IPS-11a (cell line): Measurements from ENCODE around the gene TRPC4.

Experiments
- H3K4me3 ChIP-seq: one replicate; pipeline ENCODE4 v1.5.1; 2013; ENCODE audit warnings: low read depth, low read length, control low read depth

The TRPC4 gene

DNA sequence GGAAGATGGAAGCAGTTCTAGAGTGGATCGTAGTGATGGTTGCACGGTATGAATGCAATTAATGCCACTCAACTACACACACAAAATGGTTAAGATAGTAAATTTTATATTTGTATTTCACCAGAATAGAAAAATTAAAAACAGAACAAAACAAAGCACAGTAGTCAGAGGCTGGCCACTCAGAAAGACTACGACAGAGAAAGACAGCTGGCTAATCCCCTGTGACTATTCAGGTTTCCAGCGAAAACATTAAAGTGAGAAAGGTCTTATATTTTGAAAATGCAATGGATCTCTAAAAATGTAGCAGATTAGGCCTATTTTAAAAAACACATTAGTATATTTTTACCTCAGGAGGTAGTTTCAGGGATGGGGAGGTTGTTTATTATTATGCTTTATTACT, 139.7 kb downstream of the TRPC4 start:
- no peak overlapping the region for H3K4me3 ChIP-seq

GRCh38 chr13:37716420-37717195, 153.0 kb downstream of the TRPC4 start:
- no peak overlapping the region for H3K4me3 ChIP-seq

GRCh38 chr13:37715606-37716015, 154.0 kb downstream of the TRPC4 start:
- no peak overlapping the region for H3K4me3 ChIP-seq

DNA sequence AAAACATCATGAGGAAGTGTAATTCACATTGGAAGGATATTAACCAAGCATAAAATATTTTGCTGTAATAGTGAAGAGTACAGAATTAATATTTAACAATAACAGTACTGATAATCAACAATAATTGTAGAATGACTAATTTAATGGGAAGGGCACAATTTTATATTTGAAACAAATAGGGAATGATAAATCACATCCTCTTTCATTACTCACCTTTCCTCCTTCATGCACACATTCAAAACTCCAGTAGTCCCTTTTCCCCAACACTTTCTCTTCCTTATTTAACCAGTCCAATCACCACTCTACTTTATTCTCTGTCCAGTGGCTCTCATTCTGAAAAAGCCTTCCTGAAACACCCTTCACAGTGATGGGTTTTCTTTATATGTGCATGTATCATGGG, 160.3 kb downstream of the TRPC4 start:
- H3K4me3 ChIP-seq: no peak overlapping the region

- H3K4me3 ChIP-seq: no peak overlapping the region
Measured at GRCh38 chr13:37707739-37708500, 161.7 kb downstream of the TRPC4 start.

- no peak overlapping the region for H3K4me3 ChIP-seq
Measured at GRCh38 chr13:37706041-37706440, 163.5 kb downstream of the TRPC4 start.

GRCh38 chr13:37701972-37702371, 167.6 kb downstream of the TRPC4 start:
- H3K4me3 ChIP-seq: no peak overlapping the region

GRCh38 chr13:37701306-37701705, 168.3 kb downstream of the TRPC4 start:
- H3K4me3 ChIP-seq: no peak overlapping the region

GRCh38 chr13:37700887-37701286, 168.7 kb downstream of the TRPC4 start:
- H3K4me3 ChIP-seq: no peak overlapping the region

- no peak overlapping the region for H3K4me3 ChIP-seq
Measured at GRCh38 chr13:37695200-37695599, 174.4 kb downstream of the TRPC4 start.

DNA sequence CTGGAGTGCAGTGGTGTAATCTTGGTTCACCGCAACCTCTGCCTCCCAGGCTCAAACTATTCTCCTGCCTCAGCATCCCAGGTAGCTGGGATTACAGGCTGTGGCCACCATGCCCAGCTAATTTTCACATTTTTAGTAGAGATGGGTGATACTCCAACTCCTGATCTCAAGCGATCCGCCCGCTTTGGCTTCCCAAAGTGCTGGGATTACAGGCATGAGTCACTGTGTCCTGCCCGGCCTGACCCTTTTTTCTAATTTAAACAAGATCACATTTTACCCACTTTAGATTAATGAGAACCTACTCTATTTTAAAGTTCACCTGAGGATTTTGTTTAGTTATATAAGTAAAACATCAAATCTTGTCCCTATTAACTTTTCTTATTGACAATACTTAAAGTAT, 179.2 kb downstream of the TRPC4 start:
- no peak overlapping the region for H3K4me3 ChIP-seq

GRCh38 chr13:37686501-37686900, 183.1 kb downstream of the TRPC4 start:
- H3K4me3 ChIP-seq: no peak overlapping the region

DNA sequence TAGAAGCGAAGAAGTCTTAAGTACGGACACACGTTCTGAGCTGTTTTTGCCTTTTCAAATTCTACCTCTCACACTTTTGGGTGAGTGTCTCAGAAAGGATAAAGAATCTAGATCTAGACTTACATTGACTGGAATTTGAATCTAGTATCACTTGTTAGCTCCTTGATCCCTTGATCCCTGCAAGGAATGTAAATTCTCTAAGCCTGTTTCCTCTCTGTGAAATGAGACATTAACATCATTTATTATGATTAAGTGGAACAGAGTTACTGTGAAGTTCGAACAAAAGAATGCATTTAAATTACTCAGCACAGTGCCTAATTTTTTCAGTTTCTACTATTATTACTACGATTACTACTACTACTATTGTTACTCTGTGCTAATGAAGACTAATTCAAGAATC, 184.4 kb downstream of the TRPC4 start:
- H3K4me3 ChIP-seq: no peak overlapping the region

DNA sequence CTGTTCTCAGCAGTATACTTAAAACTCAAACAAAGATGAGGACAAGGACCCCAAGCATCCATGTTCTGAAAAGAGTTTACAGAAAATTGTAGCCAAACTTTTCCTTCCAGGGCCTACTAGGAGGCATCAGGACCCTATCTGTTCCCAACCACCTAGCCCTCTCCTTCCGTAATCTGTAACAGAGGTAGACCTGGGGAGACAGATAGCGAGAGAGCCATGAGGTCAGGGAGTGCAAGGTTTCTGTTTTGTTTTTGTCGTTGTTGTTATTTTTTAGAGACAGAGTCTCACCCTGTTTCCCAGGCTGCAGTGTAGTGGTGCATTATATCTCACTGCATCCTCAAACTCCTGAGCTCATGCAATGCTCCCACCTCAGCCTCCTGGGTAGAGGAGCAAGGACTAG, 187.1 kb downstream of the TRPC4 start:
- no peak overlapping the region for H3K4me3 ChIP-seq

DNA sequence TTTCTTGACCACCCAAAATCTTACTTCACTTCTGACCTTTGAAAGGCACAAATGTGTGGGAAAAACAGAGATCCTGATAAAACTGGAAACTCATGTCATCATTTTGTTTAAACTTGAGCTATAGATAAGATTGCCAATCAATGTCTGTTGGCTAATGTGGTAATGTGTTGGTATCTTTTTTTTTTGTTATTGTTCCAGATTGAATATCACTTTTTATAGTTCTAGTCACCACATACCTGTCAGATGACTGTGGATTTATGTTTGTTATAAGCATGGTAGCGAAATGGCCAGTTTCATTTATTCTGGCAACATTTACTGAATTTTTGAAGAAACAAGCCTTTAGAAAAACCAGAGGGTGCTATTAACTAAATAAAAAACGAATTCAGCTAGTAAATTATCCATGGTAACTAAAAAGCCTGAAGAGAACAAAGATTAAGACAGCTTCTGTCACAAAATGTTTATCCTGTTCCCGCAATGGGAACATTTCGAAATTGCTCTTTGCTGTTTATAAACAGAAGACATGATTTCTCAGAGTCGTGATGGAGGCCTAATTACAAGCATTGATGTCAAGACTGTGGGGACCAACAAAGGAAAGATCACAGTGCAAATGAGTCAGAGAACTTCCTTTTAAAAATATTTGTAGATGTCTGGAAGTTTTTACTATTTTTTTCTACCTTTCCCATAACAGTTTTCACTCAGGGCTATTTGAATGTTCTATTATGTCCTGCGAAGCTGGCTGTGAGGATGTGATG, 188.1 kb downstream of the TRPC4 start:
- no peak overlapping the region for H3K4me3 ChIP-seq

GRCh38 chr13:37680137-37680536, 189.4 kb downstream of the TRPC4 start:
- no peak overlapping the region for H3K4me3 ChIP-seq

DNA sequence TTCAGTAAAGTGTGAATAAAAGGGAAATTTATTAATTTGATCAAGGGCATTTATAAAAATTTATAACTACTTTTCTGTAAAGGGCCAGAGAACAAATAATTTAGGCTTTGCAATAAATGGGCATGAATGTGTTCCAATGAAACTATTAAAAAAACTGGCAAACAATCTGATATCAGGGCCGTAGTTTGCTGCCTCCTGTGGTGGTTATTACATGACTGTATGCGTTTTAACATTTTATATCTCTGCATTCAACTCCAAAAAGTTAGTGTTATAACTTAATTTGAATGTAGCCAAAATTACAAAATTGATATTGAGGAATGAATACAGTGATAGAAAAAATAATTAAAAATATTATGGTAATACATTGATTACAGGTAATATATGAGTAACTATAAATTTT, 190.5 kb downstream of the TRPC4 start:
- no peak overlapping the region for H3K4me3 ChIP-seq

GRCh38 chr13:37669845-37670244, 199.7 kb downstream of the TRPC4 start:
- H3K4me3 ChIP-seq: no peak overlapping the region

DNA sequence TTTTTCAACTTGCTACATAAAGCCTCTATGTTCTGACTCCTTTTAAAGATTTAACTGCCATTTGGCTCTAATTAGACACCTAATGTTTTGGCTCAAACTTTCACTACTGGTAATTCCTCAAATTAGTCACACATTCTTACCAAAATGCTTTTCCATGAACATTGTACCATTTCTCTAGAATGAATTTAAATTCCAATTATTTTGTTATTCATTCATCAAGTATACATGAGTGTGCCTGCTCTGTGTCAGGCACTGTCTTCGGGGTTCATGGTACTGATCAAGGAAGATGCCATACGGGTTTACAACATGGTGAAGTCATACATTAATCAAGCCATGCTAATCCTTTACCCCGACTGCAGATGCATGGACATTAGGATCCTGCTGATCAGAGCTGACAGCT, 201.9 kb downstream of the TRPC4 start:
- H3K4me3 ChIP-seq: no peak overlapping the region

- no peak overlapping the region for H3K4me3 ChIP-seq
Measured at GRCh38 chr13:37666036-37666435, 203.5 kb downstream of the TRPC4 start.

GRCh38 chr13:37665420-37665819, 204.2 kb downstream of the TRPC4 start:
- H3K4me3 ChIP-seq: no peak overlapping the region

- H3K4me3 ChIP-seq: no peak overlapping the region
Measured at GRCh38 chr13:37663724-37664123, 205.8 kb downstream of the TRPC4 start.
